Measurements from ENCODE around the gene VPS8.

VPS8 gene

DNA sequence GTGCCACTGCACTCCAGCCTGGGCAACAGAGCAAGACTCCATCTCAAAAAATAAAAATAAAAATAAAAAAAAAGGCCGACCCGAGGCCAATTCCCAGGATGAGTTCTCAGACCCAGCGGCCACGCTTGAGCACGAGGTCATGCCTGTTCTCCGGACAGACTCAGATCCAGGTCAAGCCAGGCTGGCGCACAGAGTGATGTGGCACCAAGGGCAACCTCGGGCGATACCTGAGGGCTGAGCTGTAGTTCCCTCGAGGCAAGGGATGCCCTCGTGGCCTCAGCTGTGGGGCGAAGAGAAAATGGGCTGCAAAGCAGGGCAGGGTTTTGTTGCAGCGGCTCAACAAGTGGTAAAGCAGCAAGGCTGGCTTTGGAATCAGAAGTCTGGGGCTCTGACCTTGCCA lies 263.6 kb downstream of the VPS8 start:
- H3K4me3 ChIP-seq (ENCODE audit: low read depth, low read length) = no peak overlapping the region
- TF ChIP-seq, protein P1, sequence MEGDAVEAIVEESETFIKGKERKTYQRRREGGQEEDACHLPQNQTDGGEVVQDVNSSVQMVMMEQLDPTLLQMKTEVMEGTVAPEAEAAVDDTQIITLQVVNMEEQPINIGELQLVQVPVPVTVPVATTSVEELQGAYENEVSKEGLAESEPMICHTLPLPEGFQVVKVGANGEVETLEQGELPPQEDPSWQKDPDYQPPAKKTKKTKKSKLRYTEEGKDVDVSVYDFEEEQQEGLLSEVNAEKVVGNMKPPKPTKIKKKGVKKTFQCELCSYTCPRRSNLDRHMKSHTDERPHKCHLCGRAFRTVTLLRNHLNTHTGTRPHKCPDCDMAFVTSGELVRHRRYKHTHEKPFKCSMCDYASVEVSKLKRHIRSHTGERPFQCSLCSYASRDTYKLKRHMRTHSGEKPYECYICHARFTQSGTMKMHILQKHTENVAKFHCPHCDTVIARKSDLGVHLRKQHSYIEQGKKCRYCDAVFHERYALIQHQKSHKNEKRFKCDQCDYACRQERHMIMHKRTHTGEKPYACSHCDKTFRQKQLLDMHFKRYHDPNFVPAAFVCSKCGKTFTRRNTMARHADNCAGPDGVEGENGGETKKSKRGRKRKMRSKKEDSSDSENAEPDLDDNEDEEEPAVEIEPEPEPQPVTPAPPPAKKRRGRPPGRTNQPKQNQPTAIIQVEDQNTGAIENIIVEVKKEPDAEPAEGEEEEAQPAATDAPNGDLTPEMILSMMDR (IDR thresholded peaks at IDR 0.05; ENCODE audit: low read depth, low read length) = no peak

DNA sequence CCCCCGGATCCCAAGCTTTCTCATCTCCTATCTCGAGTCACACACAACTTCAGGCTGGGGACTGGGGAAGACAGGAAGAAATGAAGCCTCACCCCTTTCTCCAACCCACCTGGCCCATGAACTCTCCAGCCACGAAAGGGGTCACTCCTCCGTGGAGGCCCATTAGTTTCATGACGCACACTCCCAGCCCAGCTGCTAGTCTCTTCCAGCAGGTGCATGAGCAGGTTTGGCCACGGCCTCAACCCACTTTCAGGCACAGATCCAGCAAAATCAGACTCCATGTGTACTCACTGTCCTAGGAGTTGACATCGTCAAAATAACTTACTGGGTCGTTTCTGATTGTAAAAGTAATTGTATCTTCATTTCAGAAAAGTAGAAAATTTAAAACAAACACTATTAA lies 264.3 kb downstream of the VPS8 start:
- TF ChIP-seq, protein P1 (IDR thresholded peaks at IDR 0.05; ENCODE audit: low read depth, low read length) = no peak
- no peak overlapping the region for H3K4me3 ChIP-seq (ENCODE audit: low read depth, low read length)

DNA sequence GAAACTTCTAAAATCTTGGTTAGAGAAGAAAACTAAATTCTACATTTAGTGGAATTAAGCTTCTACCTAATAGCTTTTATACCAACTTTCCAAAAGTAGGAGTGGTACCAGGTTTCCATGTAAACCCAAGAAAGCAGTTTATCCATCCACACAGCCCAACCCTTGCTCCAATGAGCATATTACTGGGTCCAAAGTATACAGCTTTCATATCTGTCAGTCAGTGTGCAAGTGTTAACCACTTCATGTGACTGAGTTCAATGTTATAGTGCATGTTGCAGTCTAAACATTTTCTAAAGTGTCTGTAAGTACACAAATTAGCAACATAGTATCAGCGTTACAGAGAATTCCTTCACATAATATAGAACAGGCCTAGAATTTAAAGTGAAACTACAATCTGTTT lies 267.7 kb downstream of the VPS8 start:
- H3K4me3 ChIP-seq (ENCODE audit: low read depth, low read length) = no peak overlapping the region
- TF ChIP-seq, protein P1 (IDR thresholded peaks at IDR 0.05; ENCODE audit: low read depth, low read length) = no peak

DNA sequence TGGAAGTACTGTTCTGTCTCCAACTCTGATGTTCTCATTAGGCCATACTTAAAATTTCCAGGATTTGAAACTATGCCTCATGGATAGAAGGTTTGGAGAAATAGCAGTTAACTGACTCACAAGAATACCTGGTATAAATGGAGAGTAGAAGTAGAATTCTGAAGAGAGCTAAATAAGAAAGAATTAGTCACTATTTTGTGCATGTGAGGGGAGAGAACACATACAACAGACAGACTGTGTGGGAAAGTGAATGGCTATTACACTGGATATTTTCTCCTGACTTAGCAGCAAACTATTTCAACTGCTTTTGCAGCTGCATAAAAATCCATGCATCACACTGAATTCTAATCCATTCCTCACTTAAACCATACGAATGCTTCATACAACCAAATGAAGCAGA lies 269.6 kb downstream of the VPS8 start:
- TF ChIP-seq, protein P1 (IDR thresholded peaks at IDR 0.05; ENCODE audit: low read depth, low read length) = no peak
- H3K4me3 ChIP-seq (ENCODE audit: low read depth, low read length) = no peak overlapping the region

DNA sequence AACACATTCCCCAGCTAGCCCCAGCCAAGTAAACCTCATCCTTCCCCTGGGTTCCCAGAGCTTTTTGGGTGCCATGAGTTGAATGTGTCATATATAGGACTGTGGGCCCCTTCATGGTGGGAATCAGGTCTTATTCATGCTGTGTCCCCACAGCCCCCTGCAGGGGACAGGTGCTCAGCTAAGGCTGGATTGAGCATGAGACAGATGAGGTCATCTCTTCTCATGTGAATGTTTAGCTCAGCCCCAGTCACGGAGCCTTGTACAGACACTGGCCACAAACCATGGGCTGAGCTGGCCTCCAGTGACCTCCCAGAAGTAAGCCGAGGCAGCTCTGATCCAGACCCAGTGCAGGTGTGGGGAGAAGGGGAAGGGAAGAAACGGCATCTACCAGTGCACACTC lies 270.2 kb downstream of the VPS8 start:
- TF ChIP-seq, protein P1 (IDR thresholded peaks at IDR 0.05; ENCODE audit: low read depth, low read length) = no peak

DNA sequence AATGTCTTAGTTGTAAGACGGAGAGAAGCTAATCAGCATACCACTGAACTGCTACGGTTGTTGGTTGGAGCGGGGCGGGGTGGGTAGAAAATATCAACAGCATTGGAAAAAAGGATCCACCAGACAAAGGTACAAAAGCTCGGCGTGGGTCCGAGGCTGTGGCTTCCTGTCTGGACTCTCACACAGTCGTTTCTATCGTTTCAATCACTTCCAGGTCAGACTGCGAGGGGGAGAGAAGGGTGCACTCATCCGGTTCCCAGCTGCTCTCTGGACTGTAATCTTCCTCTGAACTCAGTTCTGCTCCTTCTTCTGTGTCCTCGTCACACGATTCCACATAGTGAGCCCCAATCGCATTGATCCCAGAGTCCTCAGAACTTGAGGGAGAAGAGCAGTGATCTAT lies 270.9 kb downstream of the VPS8 start:
- TF ChIP-seq, protein P1 (IDR thresholded peaks at IDR 0.05; ENCODE audit: low read depth, low read length) = no peak
- no peak overlapping the region for H3K4me3 ChIP-seq (ENCODE audit: low read depth, low read length)

More for the DNA sequence above, 270.2 kb downstream of the VPS8 start:
- H3K4me3 ChIP-seq (ENCODE audit: low read depth, low read length) = no peak overlapping the region

DNA sequence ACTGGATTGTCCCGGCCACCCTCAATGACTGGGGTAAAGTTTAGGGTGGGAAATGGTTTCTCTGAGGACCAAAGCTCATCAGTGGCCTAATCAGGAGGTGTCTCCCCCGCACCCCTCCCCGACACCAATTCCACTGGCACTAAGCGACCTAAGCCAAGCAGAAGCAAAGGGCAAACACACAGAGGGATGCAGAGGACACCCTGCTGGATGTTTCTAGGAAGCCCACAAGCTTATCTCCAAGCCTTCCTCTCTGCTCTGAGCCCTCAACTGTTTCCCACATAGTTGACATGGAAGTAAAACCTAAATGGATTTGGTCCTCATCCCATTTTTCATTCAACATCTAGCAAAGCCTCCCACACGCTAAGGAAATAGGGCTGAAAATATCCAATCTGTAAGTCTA lies 272.4 kb downstream of the VPS8 start:
- TF ChIP-seq, protein P1 (IDR thresholded peaks at IDR 0.05; ENCODE audit: low read depth, low read length) = no peak
- no peak overlapping the region for H3K4me3 ChIP-seq (ENCODE audit: low read depth, low read length)

All from WI38 (cell line).